H9 (cell line): ENCODE results near the gene DGCR2. TPM values are rescaled to one million over a fixed set of nuclear protein-coding genes. Genes with fewer than 3 reads are reported as not detected.

Experiments
- total RNA-seq: library from RNA; stranded (reverse); gene quantifications from 2 replicates; pipeline ENCODE4 v1.2.1, GENCODE V29; 2021

Gene DGCR2
- total RNA-seq, 1 experiment from 2014 or later = 47.2 TPM

Other genes starting within 250 kb of the DGCR2 start
- 1.8 and 2.2 TPM in 2 replicates for gene DGCR6, start 216.1 kb downstream of the DGCR2 start, total RNA-seq
- 51.2 and 54.3 TPM in 2 replicates for gene PRODH, start 186.1 kb downstream of the DGCR2 start, total RNA-seq
- gene TSSK2, start 8.9 kb upstream of the DGCR2 start, total RNA-seq = not detected in 2 replicates
- gene ESS2, start 22.2 kb upstream of the DGCR2 start, total RNA-seq = 18.7 and 19.4 TPM in 2 replicates
- gene GSC2, start 27.9 kb upstream of the DGCR2 start, total RNA-seq = 0.22 TPM in 2 replicates
- gene SLC25A1, start 56.3 kb upstream of the DGCR2 start, total RNA-seq = 151 and 156 TPM in 2 replicates
- 11.1 and 11.7 TPM in 2 replicates for gene CLTCL1, start 169.3 kb upstream of the DGCR2 start, total RNA-seq